A549 (cell line): ENCODE results near the gene DIP2C.

ENCODE experiments used
- CTCF ChIP-seq: fragments of >200 bp; sonication (Bioruptor Twin); formaldehyde crosslinking; IDR thresholded peaks from 3 replicates; pipeline ENCODE4 v1.5.1; 2016
- PHF8 ChIP-seq: fragments of 200-600 bp; sonication (generic); IDR thresholded peaks from 2 replicates; pipeline ENCODE4 v1.6.1; 2016; ENCODE audit warnings: low read depth, mild to moderate bottlenecking, antibody characterized with exemption, moderate library complexity, borderline replicate concordance

GRCh38 chr10:289581-289980 lies 399.9 kb downstream of the DIP2C start:
- TF ChIP-seq CTCF (no peak), PHF8 (no peak)
